Measurements from ENCODE around the gene RBPJ. TPM values are rescaled to one million over a fixed set of nuclear protein-coding genes. Genes with fewer than 3 reads are reported as not detected.

Gene RBPJ
- total RNA-seq, 1 experiment from 2014 or later: 59.8 TPM

DNA sequence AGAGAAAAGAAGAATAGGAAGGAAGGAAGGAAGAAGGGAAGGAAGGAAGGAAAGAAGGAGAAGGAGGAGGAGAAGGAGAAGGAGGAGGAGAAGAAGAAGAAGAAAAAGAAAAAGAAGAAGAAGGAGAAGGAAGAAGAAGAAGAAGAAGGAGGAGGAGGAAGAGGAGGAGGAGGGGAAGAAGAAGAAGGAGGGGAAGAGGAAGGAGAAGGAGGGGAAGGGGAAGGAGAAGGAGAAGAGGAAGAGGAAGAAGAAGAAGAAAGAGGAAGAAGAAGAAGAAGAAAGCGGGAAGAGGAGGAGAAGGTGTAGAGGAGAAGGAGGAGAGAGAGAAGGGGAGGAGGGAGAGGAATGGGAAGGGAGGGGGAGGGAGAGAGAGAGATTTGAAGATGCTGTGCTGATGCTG is 146.9 kb downstream of the RBPJ start:
- ChIA-PET POLR2A (ENCODE audit: low non-redundant PET) (no interaction called here), CTCF (no interaction called here)
- no peaks in the 10 kb centered on the region for H3K9me3 ChIP-seq (ENCODE audit: low read depth, low read length, poor library complexity, severe bottlenecking)
- intact Hi-C loops (cut with micrococcal nuclease; ENCODE audit: unreplicated experiment): no loop called here
- H3K27ac ChIP-seq (ENCODE audit: low read depth, low read length, poor library complexity, severe bottlenecking): no peak overlapping the region
- no peaks in the 10 kb centered on the region for H3K36me3 ChIP-seq (ENCODE audit: insufficient read depth, low read length, poor library complexity, severe bottlenecking)
- H3K4me1 ChIP-seq (ENCODE audit: insufficient read depth, low read length, poor library complexity, severe bottlenecking): no peaks in the 10 kb centered on the region
- TF ChIP-seq, protein P1, sequence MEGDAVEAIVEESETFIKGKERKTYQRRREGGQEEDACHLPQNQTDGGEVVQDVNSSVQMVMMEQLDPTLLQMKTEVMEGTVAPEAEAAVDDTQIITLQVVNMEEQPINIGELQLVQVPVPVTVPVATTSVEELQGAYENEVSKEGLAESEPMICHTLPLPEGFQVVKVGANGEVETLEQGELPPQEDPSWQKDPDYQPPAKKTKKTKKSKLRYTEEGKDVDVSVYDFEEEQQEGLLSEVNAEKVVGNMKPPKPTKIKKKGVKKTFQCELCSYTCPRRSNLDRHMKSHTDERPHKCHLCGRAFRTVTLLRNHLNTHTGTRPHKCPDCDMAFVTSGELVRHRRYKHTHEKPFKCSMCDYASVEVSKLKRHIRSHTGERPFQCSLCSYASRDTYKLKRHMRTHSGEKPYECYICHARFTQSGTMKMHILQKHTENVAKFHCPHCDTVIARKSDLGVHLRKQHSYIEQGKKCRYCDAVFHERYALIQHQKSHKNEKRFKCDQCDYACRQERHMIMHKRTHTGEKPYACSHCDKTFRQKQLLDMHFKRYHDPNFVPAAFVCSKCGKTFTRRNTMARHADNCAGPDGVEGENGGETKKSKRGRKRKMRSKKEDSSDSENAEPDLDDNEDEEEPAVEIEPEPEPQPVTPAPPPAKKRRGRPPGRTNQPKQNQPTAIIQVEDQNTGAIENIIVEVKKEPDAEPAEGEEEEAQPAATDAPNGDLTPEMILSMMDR (conservative IDR thresholded peaks at IDR 0.05; ENCODE audit: low read depth, low read length): no peak
- no peak for TF ChIP-seq EZH2 (IDR thresholded peaks at IDR 0.05; ENCODE audit: borderline replicate concordance, low read depth, low read length, poor library complexity, severe bottlenecking)
- no peaks in the 10 kb centered on the region for H3K27me3 ChIP-seq (replicated peaks; ENCODE audit: insufficient read depth, low read depth, low read length, poor library complexity)
- BruUV-seq (replicated peaks): no TSS peak
- no peak for DNase-seq (ENCODE audit: low spot score)
- H3K4me3 ChIP-seq (ENCODE audit: low read depth, low read length, poor library complexity, severe bottlenecking): no peak overlapping the region

DNA sequence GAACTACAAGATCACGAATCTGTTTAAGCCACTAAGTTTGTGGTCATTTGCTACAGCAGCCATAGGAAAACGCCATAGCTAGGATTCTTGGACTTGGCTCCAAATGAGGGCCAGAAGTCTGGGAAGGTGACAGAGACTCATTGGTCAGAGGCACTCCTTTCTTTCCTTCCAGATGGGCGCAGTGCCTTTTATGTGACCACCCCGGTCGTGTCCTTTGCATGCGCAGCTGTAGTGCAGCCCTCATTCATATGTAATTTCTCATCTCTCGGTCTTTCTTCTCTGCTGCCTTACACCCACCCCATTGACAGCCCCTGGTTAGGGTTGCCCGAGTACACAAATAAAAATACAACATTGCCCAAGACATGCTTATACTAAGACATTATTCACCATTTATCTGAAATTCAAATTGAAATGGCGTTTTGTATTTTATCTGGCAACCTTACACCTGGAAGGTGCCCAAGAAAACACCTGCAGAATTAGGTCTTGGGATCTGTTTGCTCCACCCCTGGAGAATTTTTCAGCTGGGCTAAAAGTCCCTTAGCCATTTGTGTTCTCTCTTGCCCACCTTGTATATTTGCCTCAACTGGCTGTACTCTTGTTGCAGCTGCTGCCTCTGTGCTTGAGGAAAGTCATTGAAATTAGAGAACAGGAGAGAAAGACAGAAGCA is 147.6 kb downstream of the RBPJ start:
- CTCF ChIA-PET: no interaction called here

GRCh38 chr4:26468977-26469376 is 148.2 kb downstream of the RBPJ start:
- DNase-seq (ENCODE audit: low spot score): no peak
- no peak for TF ChIP-seq EZH2 (IDR thresholded peaks at IDR 0.05; ENCODE audit: borderline replicate concordance, low read depth, low read length, poor library complexity, severe bottlenecking)
- TF ChIP-seq, protein P1 (conservative IDR thresholded peaks at IDR 0.05; ENCODE audit: low read depth, low read length): no peak
- ChIA-PET POLR2A (ENCODE audit: low non-redundant PET) (no interaction called here), CTCF (no interaction called here)
- H3K27me3 ChIP-seq (replicated peaks; ENCODE audit: insufficient read depth, low read depth, low read length, poor library complexity): no peaks in the 10 kb centered on the region
- no TSS peak for BruUV-seq (replicated peaks)
- H3K4me3 ChIP-seq (ENCODE audit: low read depth, low read length, poor library complexity, severe bottlenecking): no peak overlapping the region
- no peaks in the 10 kb centered on the region for H3K4me1 ChIP-seq (ENCODE audit: insufficient read depth, low read length, poor library complexity, severe bottlenecking)
- intact Hi-C loops (cut with micrococcal nuclease; ENCODE audit: unreplicated experiment): no loop called here
- H3K27ac ChIP-seq (ENCODE audit: low read depth, low read length, poor library complexity, severe bottlenecking): no peak overlapping the region
- H3K36me3 ChIP-seq (ENCODE audit: insufficient read depth, low read length, poor library complexity, severe bottlenecking): no peaks in the 10 kb centered on the region
- H3K9me3 ChIP-seq (ENCODE audit: low read depth, low read length, poor library complexity, severe bottlenecking): no peaks in the 10 kb centered on the region

More for the DNA sequence above, 147.6 kb downstream of the RBPJ start:
- Histone ChIP-seq H3K27me3 (replicated peaks; ENCODE audit: insufficient read depth, low read depth, low read length, poor library complexity) (no peaks in the 10 kb centered on the region), H3K9me3 (ENCODE audit: low read depth, low read length, poor library complexity, severe bottlenecking) (no peaks in the 10 kb centered on the region), H3K36me3 (ENCODE audit: insufficient read depth, low read length, poor library complexity, severe bottlenecking) (no peaks in the 10 kb centered on the region), H3K4me1 (ENCODE audit: insufficient read depth, low read length, poor library complexity, severe bottlenecking) (no peaks in the 10 kb centered on the region), H3K4me3 (ENCODE audit: low read depth, low read length, poor library complexity, severe bottlenecking) (no peak overlapping the region), H3K27ac (ENCODE audit: low read depth, low read length, poor library complexity, severe bottlenecking) (no peak overlapping the region)
- no TSS peak for BruUV-seq (replicated peaks)
- intact Hi-C loops (cut with micrococcal nuclease; ENCODE audit: unreplicated experiment): no loop called here
- TF ChIP-seq, protein P1 (conservative IDR thresholded peaks at IDR 0.05; ENCODE audit: low read depth, low read length): no peak
- no peak for TF ChIP-seq EZH2 (IDR thresholded peaks at IDR 0.05; ENCODE audit: borderline replicate concordance, low read depth, low read length, poor library complexity, severe bottlenecking)
- DNase-seq (ENCODE audit: low spot score): no peak
- POLR2A ChIA-PET (ENCODE audit: low non-redundant PET): no interaction called here
